PC-3 (cell line): ENCODE data around the gene ADAM11. TPM values are rescaled to one million over a fixed set of nuclear protein-coding genes. Genes with fewer than 3 reads are reported as not detected.

Source experiments
- ATAC-seq: fragments of 200-7000 bp; cut with Tn5 transposase; 2 replicates; pipeline ENCODE4 v1.9.1; 2020; ENCODE audit warnings: mild to moderate bottlenecking, moderate library complexity
- BruUV-seq: library from RNA; stranded (reverse); fragments of 400-500 nt; replicated peaks from 2 replicates; lab custom pipeline; 2021; lab: Mats Ljungman, UMichigan
- CTCF ChIA-PET: fragments of 300-600 bp; sonication (Branson Sonifier 250); formaldehyde crosslinking; loops from one replicate; lab custom pipeline; 2022; ENCODE audit warnings: antibody characterized with exemption; lab: Charles Lee
- POLR2A ChIA-PET: fragments of 300-600 bp; sonication (Branson Sonifier 250); formaldehyde crosslinking; loops from one replicate; lab custom pipeline; 2022; ENCODE audit warnings: antibody characterized with exemption; ENCODE audit not compliant: unreplicated experiment; lab: Charles Lee
- DNase-seq: peaks from one replicate; pipeline ENCODE4 v3.0.0-alpha.2; 2015
- H2AFZ ChIP-seq: fragments of 300-600 bp; sonication (generic); 2 replicates; pipeline ENCODE4 v1.6.0; 2016; ENCODE audit warnings: antibody characterized with exemption, low read length
- H3F3A ChIP-seq: fragments of 300-600 bp; sonication (generic); one replicate; pipeline ENCODE4 v1.6.0; 2017; ENCODE audit warnings: antibody characterized with exemption, low read length, control low read depth, mild to moderate bottlenecking; ENCODE audit not compliant: unreplicated experiment
- H3K27ac ChIP-seq: fragments of 300-600 bp; sonication (generic); 2 replicates; pipeline ENCODE4 v1.5.1; 2016; ENCODE audit warnings: mild to moderate bottlenecking, low read length
- H3K27me3 ChIP-seq: fragments of 300-600 bp; sonication (generic); 2 replicates; pipeline ENCODE4 v1.6.1; 2016; ENCODE audit warnings: low read length, mixed read lengths
- H3K36me3 ChIP-seq: fragments of 300-600 bp; sonication (generic); 2 replicates; pipeline ENCODE4 v1.6.1; 2016; ENCODE audit warnings: low read depth, mixed run types, low read length, mixed read lengths
- H3K4me1 ChIP-seq: fragments of 300-600 bp; sonication (generic); 2 replicates; pipeline ENCODE4 v1.5.1; 2016; ENCODE audit warnings: low read length; ENCODE audit not compliant: insufficient read depth
- H3K4me2 ChIP-seq: fragments of 300-600 bp; sonication (generic); 2 replicates; pipeline ENCODE4 v1.6.0; 2016; ENCODE audit warnings: low read length
- H3K4me3 ChIP-seq: fragments of 300-600 bp; sonication (generic); 2 replicates; pipeline ENCODE4 v1.5.1; 2016; ENCODE audit warnings: mild to moderate bottlenecking, low read length, mixed read lengths
- H3K79me2 ChIP-seq: fragments of 300-600 bp; sonication (generic); 2 replicates; pipeline ENCODE4 v1.6.1; 2017; ENCODE audit warnings: low read length, mixed read lengths
- H3K9ac ChIP-seq: fragments of 300-600 bp; sonication (generic); 2 replicates; pipeline ENCODE4 v1.6.0; 2016; ENCODE audit warnings: mild to moderate bottlenecking, low read length
- H3K9me2 ChIP-seq: fragments of 300-600 bp; sonication (generic); replicated peaks from 2 replicates; pipeline ENCODE4 v1.6.1; 2016; ENCODE audit warnings: mixed run types, low read length, mixed read lengths
- H3K9me3 ChIP-seq: fragments of 300-600 bp; sonication (generic); 2 replicates; pipeline ENCODE4 v1.6.1; 2016; ENCODE audit warnings: low read length, mixed read lengths
- H4K20me1 ChIP-seq: fragments of 300-600 bp; sonication (generic); 2 replicates; pipeline ENCODE4 v1.6.1; 2016; ENCODE audit warnings: low read length, mixed read lengths
- EZH2 ChIP-seq: fragments of 300-600 bp; sonication (generic); IDR thresholded peaks from one replicate; pipeline ENCODE4 v1.6.1; 2017; ENCODE audit warnings: antibody characterized with exemption, mild to moderate bottlenecking, low read length; ENCODE audit not compliant: unreplicated experiment
- EZH2phosphoT487 ChIP-seq: fragments of 300-600 bp; sonication (generic); IDR thresholded peaks from 2 replicates; pipeline ENCODE4 v1.6.1; 2018; ENCODE audit warnings: mild to moderate bottlenecking, antibody characterized with exemption, low read length, borderline replicate concordance
- intact Hi-C: fragments of 100-400 bp; cut with micrococcal nuclease; formaldehyde crosslinking; loops from 2 replicates; pipeline ENCODE4 v1.9.0; 2023
- total RNA-seq: library from RNA; depleted of rRNA; stranded (reverse); fragments of >200 nt; gene quantifications from 2 replicates; pipeline ENCODE4 v1.2.3, GENCODE V29; 2014
- TF ChIP-seq, protein P1 (sequence below): fragments of 300-600 bp; sonication (generic); conservative IDR thresholded peaks from 2 replicates; pipeline ENCODE4 v1.5.1; 2017; ENCODE audit warnings: antibody characterized with exemption, low read depth, mild to moderate bottlenecking, low read length

Gene ADAM11
- total RNA-seq, 1 experiment from 2014 or later = 2.9 TPM

DNA sequence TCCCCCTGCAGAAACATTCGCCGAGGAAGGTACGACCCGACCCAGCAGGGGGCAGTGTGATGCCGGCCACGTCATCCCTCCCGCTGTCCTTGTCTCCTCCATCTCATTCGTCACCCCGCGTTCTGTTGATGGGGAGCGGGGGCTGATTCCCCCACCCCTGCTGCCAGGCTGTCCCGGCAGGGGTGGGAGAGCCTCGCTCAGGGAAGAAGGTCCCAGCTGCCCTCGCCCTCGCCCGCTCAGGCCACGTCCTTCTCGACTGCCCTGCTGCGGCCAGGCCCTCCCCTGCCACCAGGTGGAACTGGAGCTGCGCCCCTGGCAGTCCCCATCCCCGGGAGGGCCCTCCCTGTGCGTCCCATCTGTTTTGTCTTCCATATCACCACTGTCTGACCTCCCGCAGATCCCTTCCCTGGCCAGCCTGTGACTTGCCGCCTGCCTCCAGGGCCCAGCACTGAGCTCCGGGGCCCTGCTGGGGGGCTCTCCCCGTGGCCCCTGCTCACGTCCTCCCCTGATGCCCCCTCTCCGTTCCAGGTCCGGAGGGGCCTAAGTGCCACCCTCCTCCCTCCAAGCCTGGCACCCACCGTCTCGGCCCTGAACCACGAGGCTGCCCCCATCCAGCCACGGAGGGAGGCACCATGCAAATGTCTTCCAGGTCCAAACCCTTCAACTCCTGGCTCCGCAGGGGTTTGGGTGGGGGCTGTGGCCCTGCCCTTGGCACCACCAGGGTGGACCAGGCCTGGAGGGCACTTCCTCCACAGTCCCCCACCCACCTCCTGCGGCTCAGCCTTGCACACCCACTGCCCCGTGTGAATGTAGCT, 20.6 kb downstream of the ADAM11 start:
- H3K9me3 ChIP-seq = no peaks in the 10 kb centered on the region
- no peaks in the 10 kb centered on the region for H3K9me2 ChIP-seq
- ChIA-PET POLR2A (no interaction called here), CTCF (interaction anchor here (0.7 to 2.6 kb wide), 8 partner anchors 16 to 99 kb away, joined by 3 to 13 read pairs (median 5); no protein-coding TSS in a partner anchor)
- H3K27ac ChIP-seq = no peak overlapping the region
- DNase-seq (peak; percentile 87), ATAC-seq (peak; percentile 21)
- BruUV-seq = TSS peak; percentile 21
- peak overlapping the region; percentile 88 for H2AFZ ChIP-seq
- no peaks in the 10 kb centered on the region for H3K36me3 ChIP-seq
- H3K27me3 ChIP-seq = no peaks in the 10 kb centered on the region
- TF ChIP-seq, protein P1, sequence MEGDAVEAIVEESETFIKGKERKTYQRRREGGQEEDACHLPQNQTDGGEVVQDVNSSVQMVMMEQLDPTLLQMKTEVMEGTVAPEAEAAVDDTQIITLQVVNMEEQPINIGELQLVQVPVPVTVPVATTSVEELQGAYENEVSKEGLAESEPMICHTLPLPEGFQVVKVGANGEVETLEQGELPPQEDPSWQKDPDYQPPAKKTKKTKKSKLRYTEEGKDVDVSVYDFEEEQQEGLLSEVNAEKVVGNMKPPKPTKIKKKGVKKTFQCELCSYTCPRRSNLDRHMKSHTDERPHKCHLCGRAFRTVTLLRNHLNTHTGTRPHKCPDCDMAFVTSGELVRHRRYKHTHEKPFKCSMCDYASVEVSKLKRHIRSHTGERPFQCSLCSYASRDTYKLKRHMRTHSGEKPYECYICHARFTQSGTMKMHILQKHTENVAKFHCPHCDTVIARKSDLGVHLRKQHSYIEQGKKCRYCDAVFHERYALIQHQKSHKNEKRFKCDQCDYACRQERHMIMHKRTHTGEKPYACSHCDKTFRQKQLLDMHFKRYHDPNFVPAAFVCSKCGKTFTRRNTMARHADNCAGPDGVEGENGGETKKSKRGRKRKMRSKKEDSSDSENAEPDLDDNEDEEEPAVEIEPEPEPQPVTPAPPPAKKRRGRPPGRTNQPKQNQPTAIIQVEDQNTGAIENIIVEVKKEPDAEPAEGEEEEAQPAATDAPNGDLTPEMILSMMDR = peak; percentile 99
- no peak for TF ChIP-seq EZH2
- H3K79me2 ChIP-seq = no peaks in the 10 kb centered on the region
- no peaks in the 10 kb centered on the region for H3F3A ChIP-seq
- peak overlapping the region; percentile 95 for H3K4me2 ChIP-seq
- H4K20me1 ChIP-seq = no peaks in the 10 kb centered on the region
- peaks cover 8% of the 10 kb centered on the region for H3K4me1 ChIP-seq
- peak overlapping the region; percentile 71 for H3K4me3 ChIP-seq
- peak overlapping the region; percentile 34; the same call in 1 of the 2 replicates for H3K9ac ChIP-seq
- intact Hi-C loops = loop anchor here (1.0 to 2.0 kb wide), 2 partner anchors 49 to 86 kb away; no protein-coding TSS in a partner anchor

DNA sequence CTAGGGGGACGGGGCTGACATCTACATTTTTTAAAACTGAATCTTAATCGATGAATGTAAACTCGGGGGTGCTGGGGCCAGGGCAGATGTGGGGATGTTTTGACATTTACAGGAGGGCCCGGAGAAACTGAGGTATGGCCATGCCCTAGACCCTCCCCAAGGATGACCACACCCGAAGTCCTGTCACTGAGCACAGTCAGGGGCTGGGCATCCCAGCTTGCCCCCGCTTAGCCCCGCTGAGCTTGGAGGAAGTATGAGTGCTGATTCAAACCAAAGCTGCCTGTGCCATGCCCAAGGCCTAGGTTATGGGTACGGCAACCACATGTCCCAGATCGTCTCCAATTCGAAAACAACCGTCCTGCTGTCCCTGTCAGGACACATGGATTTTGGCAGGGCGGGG, 21.4 kb downstream of the ADAM11 start:
- Histone ChIP-seq H4K20me1 (no peaks in the 10 kb centered on the region), H3K36me3 (no peaks in the 10 kb centered on the region), H3K9me2 (no peaks in the 10 kb centered on the region), H3K4me1 (peaks cover 5% of the 10 kb centered on the region), H3K27ac (no peak overlapping the region), H3K4me2 (no peak overlapping the region), H3F3A (no peaks in the 10 kb centered on the region), H3K9ac (no peak overlapping the region), H2AFZ (no peak overlapping the region), H3K9me3 (no peaks in the 10 kb centered on the region), H3K4me3 (no peak overlapping the region), H3K27me3 (no peaks in the 10 kb centered on the region), H3K79me2 (no peaks in the 10 kb centered on the region)
- POLR2A ChIA-PET = no interaction called here
- no TSS peak for BruUV-seq
- ATAC-seq = no peak
- CTCF ChIA-PET = interaction anchor here (0.8 to 2.6 kb wide), 4 partner anchors 15 to 99 kb away, joined by 3 to 13 read pairs (median 6); no protein-coding TSS in a partner anchor
- no peak for DNase-seq
- intact Hi-C loops = no loop called here
- TF ChIP-seq EZH2phosphoT487 (no peak), EZH2 (no peak)
- TF ChIP-seq, protein P1 = no peak
